ENCODE results near the gene RPS6KC1.
"Not testable (repeated sequence)": the region's sequence is repeated elsewhere in the genome, so short reads cannot be mapped to it uniquely, and the experiment has no call there.

Gene RPS6KC1

GRCh38 chr1:213051127-213051880, at the start of gene RPS6KC1:
RPS6KC1 (plus strand) TSS chr1:213051241; CDS start chr1:213051405, 164 bp downstream.
- DNase-seq: peak; percentile 77 to 90

GRCh38 chr1:213003256-213003655, 47.8 kb upstream of the RPS6KC1 start:
- DNase-seq: no peak

GRCh38 chr1:213008564-213008963, 42.5 kb upstream of the RPS6KC1 start:
- DNase-seq: no peak

GRCh38 chr1:213014642-213015041, 36.4 kb upstream of the RPS6KC1 start:
- DNase-seq: no peak

- DNase-seq: peak; percentile 98 to 99
Measured at GRCh38 chr1:213015099-213016050, 35.7 kb upstream of the RPS6KC1 start, which contains the start of gene ANGEL2. ANGEL2 (minus strand) TSS chr1:213015867; CDS start chr1:213015671, 196 bp downstream.

- no peak for DNase-seq
Measured at GRCh38 chr1:213017447-213018273, 33.4 kb upstream of the RPS6KC1 start.

- no peak for DNase-seq
Measured at GRCh38 chr1:213019450-213019849, 31.6 kb upstream of the RPS6KC1 start.

- no peak for DNase-seq
Measured at GRCh38 chr1:213020016-213020415, 31.0 kb upstream of the RPS6KC1 start.

GRCh38 chr1:213027024-213027423, 24.0 kb upstream of the RPS6KC1 start:
- DNase-seq: not testable (repeated sequence)

GRCh38 chr1:213032651-213033050, 18.4 kb upstream of the RPS6KC1 start:
- no peak for DNase-seq

GRCh38 chr1:213034713-213035112, 16.3 kb upstream of the RPS6KC1 start:
- DNase-seq: no peak

GRCh38 chr1:213035573-213035972, 15.5 kb upstream of the RPS6KC1 start:
- DNase-seq: no peak

GRCh38 chr1:213041443-213041842, 9.6 kb upstream of the RPS6KC1 start:
- no peak for DNase-seq

- DNase-seq: not testable (repeated sequence)
Measured at GRCh38 chr1:213045321-213046226, 5.5 kb upstream of the RPS6KC1 start.

GRCh38 chr1:213049232-213049631, 1.8 kb upstream of the RPS6KC1 start:
- no peak for DNase-seq

GRCh38 chr1:213050745-213051126, 305 bp upstream of the RPS6KC1 start:
- no peak for DNase-seq

GRCh38 chr1:213051881-213052202, 801 bp downstream of the RPS6KC1 start:
- DNase-seq: no peak

GRCh38 chr1:213053455-213053854, 2.4 kb downstream of the RPS6KC1 start:
- no peak for DNase-seq

GRCh38 chr1:213054142-213054541, 3.1 kb downstream of the RPS6KC1 start:
- no peak for DNase-seq

- DNase-seq: no peak
Measured at GRCh38 chr1:213054733-213055591, 3.9 kb downstream of the RPS6KC1 start.

GRCh38 chr1:213055767-213056166, 4.7 kb downstream of the RPS6KC1 start:
- no peak for DNase-seq

Data from NCI-H446 (cell line).